GM21381 (cell line): Measurements from ENCODE around the gene ARAP3.
A peak's percentile ranks its signal among the peaks of the same experiment; 100 is the strongest.

ENCODE experiments used
- ATAC-seq: cut with Tn5 transposase; IDR thresholded peaks from one replicate; pipeline ENCODE4 v1.9.1; 2021; ENCODE audit warnings: mild to moderate bottlenecking, moderate library complexity; ENCODE audit not compliant: unreplicated experiment

ARAP3 gene

GRCh38 chr5:141641634-141642267 lies 40.3 kb downstream of the ARAP3 start:
- peak; percentile 45 for ATAC-seq

DNA sequence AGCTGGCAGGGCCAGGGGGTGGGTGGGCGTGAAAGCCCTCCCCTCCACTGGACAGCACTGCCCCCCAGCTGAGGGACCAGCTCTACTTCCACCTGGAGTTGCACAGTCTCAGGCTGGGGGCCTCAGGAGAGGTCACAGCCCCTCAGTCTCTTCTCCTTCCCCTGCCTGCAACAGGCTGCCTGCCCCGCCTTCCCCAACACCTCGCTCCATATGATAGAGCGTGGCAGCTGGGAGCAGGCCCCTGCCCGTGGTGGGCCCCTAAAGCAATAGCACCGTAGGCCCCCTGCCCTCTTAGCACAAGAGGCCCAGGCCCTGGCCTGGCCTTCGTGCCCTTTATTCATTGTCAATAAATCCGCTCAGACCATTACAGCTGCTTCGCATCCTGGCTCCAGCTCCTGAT lies 41.3 kb downstream of the ARAP3 start:
- ATAC-seq: no peak

GRCh38 chr5:141640051-141640415 lies 42.0 kb downstream of the ARAP3 start:
- ATAC-seq: no peak

GRCh38 chr5:141639357-141640050 lies 42.5 kb downstream of the ARAP3 start:
- no peak for ATAC-seq

DNA sequence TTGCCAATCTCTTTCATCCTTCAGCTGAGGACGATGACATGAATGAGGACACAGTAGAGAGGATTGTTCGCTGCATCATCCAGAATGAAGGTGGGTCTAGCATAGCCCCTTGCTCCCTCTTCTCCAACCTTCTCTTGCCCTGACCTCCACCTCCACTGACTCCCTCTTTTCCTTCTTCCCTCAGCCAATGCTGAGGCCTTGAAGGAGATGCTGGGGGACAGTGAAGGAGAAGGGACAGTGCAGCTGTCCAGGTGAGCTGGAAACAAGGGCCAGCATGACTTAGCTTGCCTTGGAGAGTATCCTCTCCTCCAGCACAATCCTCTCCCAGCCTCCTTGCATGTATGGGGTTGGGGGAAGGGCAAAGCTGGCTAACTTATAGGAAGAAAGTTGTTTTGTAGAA lies 43.3 kb downstream of the ARAP3 start:
- ATAC-seq: no peak

DNA sequence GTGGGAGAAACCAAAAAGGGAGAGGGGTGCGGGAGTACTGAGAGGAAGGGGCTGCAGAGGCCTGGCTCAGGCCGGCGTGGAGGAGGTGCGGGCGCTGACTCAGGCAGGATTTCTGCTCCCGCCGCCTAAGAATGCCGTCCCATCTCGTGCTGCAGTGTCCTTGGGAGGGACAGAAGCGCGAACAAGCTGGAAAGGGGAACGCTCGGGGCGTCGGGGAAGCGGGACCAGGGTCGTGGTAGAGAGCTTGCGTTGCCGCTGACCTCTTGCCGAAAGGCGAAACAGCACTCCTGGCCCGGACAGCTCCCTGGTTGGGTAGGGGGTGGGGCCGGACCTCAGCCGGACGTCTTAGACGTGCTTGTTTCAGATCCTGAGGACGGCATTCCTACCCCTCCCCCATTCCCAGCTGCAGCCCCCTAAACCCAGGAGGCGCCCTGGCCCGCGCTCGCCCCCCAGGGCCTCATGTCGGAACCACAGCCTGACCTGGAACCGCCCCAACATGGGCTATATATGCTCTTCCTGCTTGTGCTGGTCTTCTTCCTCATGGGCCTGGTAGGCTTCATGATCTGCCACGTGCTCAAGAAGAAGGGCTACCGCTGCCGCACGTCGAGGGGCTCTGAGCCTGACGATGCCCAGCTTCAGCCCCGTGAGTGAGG lies 44.1 kb downstream of the ARAP3 start:
- ATAC-seq: peak; percentile 24

DNA sequence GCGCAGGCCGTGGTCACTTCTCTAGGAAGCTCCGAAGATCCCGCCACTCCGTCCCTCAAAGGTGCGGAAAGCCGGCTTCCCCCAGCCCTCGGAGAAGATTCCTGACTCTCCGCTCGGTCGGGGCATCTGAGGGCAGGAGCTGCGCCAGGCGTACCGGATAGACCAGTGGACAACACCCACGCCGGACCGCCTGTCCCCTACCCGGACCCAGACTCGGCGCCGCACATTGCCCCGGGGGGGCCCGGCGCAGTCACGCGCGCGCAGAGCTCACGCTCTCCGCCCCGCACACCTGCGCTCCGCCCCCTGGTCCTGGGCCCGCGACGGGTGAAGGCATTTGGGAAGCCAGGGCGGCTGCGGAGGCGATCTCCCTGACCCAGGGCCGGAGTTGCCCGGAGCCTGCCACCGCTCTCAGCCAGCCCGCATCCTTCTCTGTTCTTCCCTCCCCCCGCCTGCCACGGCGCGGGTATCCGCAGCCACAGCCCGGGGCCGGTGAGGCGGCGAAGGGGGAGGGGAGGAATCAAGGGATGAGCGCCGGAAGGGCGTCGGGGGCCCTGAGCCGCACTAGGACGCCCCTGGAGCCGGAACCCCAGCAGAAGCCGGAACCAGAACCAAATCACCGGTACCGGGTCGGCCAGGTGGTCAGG lies 44.8 kb downstream of the ARAP3 start:
- peak; percentile 14 for ATAC-seq

- ATAC-seq: peak; percentile 78
These were observed 45.5 kb downstream of the ARAP3 start, which contains the start of the genes HDAC3 and RELL2 for GRCh38 chr5:141636413-141637122. Gene HDAC3, minus strand, starts transcription at chr5:141636849. Its CDS starts 59 bp downstream, at chr5:141636790. Gene RELL2, plus strand, starts transcription at chr5:141636997. Its CDS starts 1,229 bp downstream, at chr5:141638226.

DNA sequence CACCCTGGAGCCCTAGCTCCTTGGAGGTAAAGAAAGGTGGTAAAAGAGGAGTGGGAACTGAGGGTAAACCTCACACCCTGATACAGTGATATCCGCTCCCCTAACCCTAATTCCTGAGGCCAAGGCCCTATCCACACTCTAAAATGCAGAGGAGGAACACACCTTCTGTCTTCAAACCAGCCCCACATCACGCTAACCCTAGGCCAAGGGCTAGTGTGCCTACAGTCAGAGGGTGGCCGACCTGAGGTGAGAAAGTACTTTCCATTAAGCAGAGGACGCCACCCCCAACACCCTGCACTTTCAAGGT lies 46.0 kb downstream of the ARAP3 start:
- ATAC-seq: no peak

DNA sequence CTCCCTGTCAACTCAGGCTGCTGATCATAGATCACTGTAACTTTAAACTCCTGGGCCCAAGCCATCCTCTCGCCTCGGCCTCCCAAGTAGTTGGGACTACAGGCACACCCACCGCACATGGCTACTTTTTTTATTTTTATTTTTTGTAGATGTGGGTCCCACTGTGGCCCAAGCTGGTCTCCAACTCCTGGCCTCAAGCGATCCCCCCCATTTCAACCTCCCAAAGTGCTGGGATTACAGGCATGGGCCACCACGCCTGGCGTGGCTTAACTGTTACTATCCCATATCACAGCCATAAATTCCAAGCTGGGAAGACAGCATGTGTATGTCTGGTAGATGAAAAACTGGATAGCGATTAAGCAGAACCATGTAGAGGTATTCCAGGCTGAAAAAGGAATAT lies 46.4 kb downstream of the ARAP3 start:
- no peak for ATAC-seq

DNA sequence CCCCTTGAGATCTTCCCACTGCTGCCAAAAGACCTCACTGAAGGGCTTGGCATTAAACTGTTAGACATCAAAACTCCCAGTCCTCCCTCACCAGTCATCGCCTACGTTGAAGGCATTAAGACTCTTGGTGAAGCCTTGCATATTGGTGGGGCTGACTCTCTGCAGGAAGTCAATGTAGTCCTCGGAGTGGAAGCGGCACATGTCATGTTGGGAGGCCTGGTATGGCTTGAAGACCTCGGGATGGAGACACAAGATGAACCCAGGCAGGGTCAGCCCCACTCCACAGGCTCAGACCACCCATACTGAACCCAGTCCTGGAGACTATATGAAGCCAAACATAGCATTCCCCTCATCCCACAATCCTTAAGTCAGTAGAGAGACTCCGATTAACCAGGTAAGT lies 47.3 kb downstream of the ARAP3 start:
- no peak for ATAC-seq

- peak; percentile 65 for ATAC-seq
These were observed 48.0 kb downstream of the ARAP3 start for GRCh38 chr5:141633871-141634561.

DNA sequence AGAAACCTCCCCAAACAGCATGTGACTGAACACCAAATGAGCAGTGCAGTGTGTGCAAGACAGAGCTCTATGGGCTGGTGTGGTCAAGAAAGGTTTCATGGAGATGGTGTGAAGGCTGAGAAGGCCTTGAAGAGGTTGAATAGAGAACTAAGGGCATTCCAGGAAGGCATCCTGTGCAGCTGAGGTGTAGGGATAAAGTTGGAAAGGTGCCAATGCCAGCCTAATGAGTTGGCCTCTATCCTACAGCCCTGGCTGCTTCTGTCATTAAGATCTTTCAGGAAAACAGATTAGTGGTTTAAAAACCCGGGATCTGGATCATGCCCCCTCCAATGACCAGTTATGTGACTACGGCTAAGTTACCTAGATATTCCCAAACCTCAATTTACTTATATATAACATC lies 49.4 kb downstream of the ARAP3 start:
- no peak for ATAC-seq

DNA sequence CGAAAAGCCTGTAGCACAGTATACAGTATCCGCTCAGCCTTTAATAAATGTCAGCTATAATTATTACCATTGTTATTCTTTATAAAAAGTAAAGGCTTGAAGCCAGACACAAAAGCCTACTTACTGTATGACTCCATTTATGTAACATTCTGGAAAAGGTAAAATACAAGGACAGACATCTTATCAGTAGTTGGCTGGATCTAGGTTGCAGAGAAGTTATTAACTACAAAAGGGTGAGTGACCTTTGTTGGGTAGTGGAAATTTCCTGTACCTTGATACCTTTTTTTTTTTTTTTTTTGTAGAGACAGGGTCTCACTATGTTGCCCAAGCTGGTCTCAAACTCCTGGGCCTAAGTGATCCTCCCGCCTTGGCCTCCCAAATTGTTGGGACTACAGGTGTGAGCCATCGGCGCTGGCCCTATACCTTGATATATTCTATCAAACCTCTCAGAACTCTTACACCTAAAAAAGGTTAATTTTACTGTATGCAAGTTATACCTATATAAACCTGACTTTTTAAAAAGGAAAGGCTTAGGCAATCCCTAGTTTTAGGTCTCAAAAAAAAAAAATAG lies 51.4 kb downstream of the ARAP3 start:
- no peak for ATAC-seq

DNA sequence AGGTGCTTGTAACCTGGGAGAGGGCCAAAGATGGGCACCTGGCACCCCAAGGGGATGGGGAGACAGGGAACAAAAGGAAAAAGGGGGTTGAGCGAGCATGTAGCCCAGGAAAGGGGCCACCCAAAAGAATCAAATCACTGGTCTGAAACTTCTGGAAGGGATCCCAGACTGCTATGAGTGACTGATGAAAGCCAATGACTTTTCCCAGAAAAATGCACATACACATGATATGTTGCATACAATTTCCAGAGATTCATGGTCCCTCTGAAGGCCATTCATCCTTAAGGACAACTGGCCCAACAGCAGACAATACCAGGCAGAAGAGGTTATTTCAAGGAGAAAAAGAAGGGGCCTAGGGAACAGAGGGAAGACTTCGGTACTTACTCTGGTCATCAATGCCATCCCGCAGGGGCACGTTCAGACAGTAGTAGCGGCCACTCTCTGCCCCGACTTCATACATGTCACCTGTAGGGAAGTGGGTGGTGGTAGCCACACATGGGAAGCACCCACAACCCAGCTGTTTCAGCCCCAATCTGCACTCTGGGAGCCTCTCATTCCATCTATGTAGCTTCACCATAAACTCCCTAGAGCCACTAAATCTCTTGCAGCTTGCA lies 53.7 kb downstream of the ARAP3 start:
- ATAC-seq: no peak

- ATAC-seq: no peak
These were observed 58.4 kb downstream of the ARAP3 start for GRCh38 chr5:141623611-141624010.

DNA sequence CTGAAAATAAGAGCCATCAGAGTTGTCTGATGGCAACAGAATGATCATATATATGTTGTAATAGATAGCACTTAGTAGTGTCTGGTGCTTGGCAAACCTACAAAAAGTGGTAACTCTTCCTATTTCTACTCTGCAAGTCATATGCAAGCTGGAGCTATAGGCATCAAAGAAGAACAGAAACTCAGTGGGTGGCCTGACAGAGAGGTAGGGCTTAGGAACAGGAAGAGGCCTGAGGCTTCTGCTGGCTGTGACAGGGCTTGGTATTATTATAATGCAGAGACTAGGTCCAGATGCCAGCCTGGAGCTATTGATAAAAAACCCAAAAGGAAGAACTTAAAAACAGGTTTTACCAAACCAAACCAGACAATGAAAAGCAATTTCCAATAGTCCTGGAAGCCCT lies 58.8 kb downstream of the ARAP3 start:
- peak; percentile 51 for ATAC-seq

GRCh38 chr5:141618804-141619554 lies 63.1 kb downstream of the ARAP3 start, which contains the start of gene DIAPH1:
Gene DIAPH1, minus strand, starts transcription at chr5:141619000. Its CDS starts 86 bp downstream, at chr5:141618914.
- peak; percentile 80 for ATAC-seq
